Mesothelial cell of epicardium (in vitro differentiated cells): ENCODE data around the gene LRIT1. TPM values are rescaled to one million over a fixed set of nuclear protein-coding genes. Genes with fewer than 3 reads are reported as not detected.

Experiments
- DNase-seq, 2 experiments: peaks; one replicate each; pipeline ENCODE4 v3.0.0; 2021; ENCODE audit warnings: low spot score in 2 of 2; ENCODE audit not compliant: unreplicated experiment in 2 of 2
- H3K27ac Mint-ChIP-seq: 2 replicates; pipeline ENCODE4 v1.8.0; 2021; ENCODE audit warnings: mixed read lengths
- H3K27me3 Mint-ChIP-seq: 2 replicates; pipeline ENCODE4 v1.8.0; 2021; ENCODE audit warnings: low read depth, mixed read lengths
- H3K36me3 Mint-ChIP-seq: 2 replicates; pipeline ENCODE4 v1.8.0; 2021; ENCODE audit warnings: mixed read lengths
- H3K4me1 Mint-ChIP-seq: 2 replicates; pipeline ENCODE4 v1.8.0; 2021; ENCODE audit warnings: mixed read lengths
- H3K4me3 Mint-ChIP-seq: 2 replicates; pipeline ENCODE4 v1.8.0; 2021; ENCODE audit warnings: mild to moderate bottlenecking, moderate library complexity, mixed read lengths
- H3K9me3 Mint-ChIP-seq: 2 replicates; pipeline ENCODE4 v1.8.0; 2021; ENCODE audit warnings: mixed read lengths
- CTCF ChIP-seq: fragments of 200-600 bp; sonication (generic); IDR thresholded peaks from one replicate; pipeline ENCODE4 v1.5.0; 2021; ENCODE audit warnings: antibody characterized with exemption; ENCODE audit not compliant: unreplicated experiment
- total RNA-seq: library from RNA; stranded (reverse); gene quantifications from 3 replicates; pipeline ENCODE4 v1.2.1, GENCODE V29; 2021

Gene LRIT1
- total RNA-seq, 1 donor from 2014 or later: not detected

GRCh38 chr10:84270708-84271107 lies 29.4 kb upstream of the LRIT1 start:
- no peaks in the 10 kb centered on the region for H3K36me3 Mint-ChIP-seq
- H3K27me3 Mint-ChIP-seq: peaks cover 36% of the 10 kb centered on the region
- no peaks in the 10 kb centered on the region for H3K4me1 Mint-ChIP-seq
- H3K4me3 Mint-ChIP-seq: no peak overlapping the region
- no peak for TF ChIP-seq CTCF
- DNase-seq: no peak
- H3K9me3 Mint-ChIP-seq: no peaks in the 10 kb centered on the region
- H3K27ac Mint-ChIP-seq: no peak overlapping the region

GRCh38 chr10:84269773-84270172 lies 28.4 kb upstream of the LRIT1 start:
- Mint-ChIP-seq H3K27me3 (peaks cover 39% of the 10 kb centered on the region), H3K27ac (no peak overlapping the region), H3K36me3 (no peaks in the 10 kb centered on the region), H3K4me1 (no peaks in the 10 kb centered on the region), H3K9me3 (no peaks in the 10 kb centered on the region), H3K4me3 (no peak overlapping the region)
- no peak for TF ChIP-seq CTCF
- no peak for DNase-seq

- H3K4me3 Mint-ChIP-seq: no peak overlapping the region
- no peak for DNase-seq
- peaks cover 44% of the 10 kb centered on the region for H3K27me3 Mint-ChIP-seq
- H3K27ac Mint-ChIP-seq: no peak overlapping the region
- H3K9me3 Mint-ChIP-seq: no peaks in the 10 kb centered on the region
- no peaks in the 10 kb centered on the region for H3K36me3 Mint-ChIP-seq
- no peak for TF ChIP-seq CTCF
- no peaks in the 10 kb centered on the region for H3K4me1 Mint-ChIP-seq
Observed at GRCh38 chr10:84269162-84269561, 27.8 kb upstream of the LRIT1 start.

GRCh38 chr10:84267503-84268126 lies 26.3 kb upstream of the LRIT1 start:
- Mint-ChIP-seq H3K9me3 (no peaks in the 10 kb centered on the region), H3K27me3 (peaks cover 59% of the 10 kb centered on the region), H3K4me1 (no peaks in the 10 kb centered on the region), H3K4me3 (no peak overlapping the region), H3K27ac (no peak overlapping the region), H3K36me3 (no peaks in the 10 kb centered on the region)
- no peak for DNase-seq
- TF ChIP-seq CTCF: peak; percentile 36

GRCh38 chr10:84265418-84265817 lies 24.1 kb upstream of the LRIT1 start:
- Mint-ChIP-seq H3K9me3 (no peaks in the 10 kb centered on the region), H3K4me3 (no peak overlapping the region), H3K27me3 (peaks cover 68% of the 10 kb centered on the region), H3K36me3 (no peaks in the 10 kb centered on the region), H3K4me1 (no peaks in the 10 kb centered on the region), H3K27ac (no peak overlapping the region)
- no peak for TF ChIP-seq CTCF
- no peak for DNase-seq
